Spleen (tissue), 11 donors: ENCODE results near the gene RAB19. TPM values are rescaled to one million over a fixed set of nuclear protein-coding genes. Genes with fewer than 3 reads are reported as not detected.

ENCODE experiments used
- DNase-seq: peaks from one replicate; pipeline ENCODE4 v3.0.0-alpha.2; 2020
- H3K27ac ChIP-seq, 8 donors: fragments of 200-600 bp; sonication (generic) in 7 of 8; 1 replicate in 4 of 8; 2 replicates in 4 of 8; pipeline versions ENCODE4 v1.5.0 to v1.8.0; 2016 to 2021; ENCODE audit warnings: inconsistent platforms in 4 of 8, mild to moderate bottlenecking in 4 of 8, moderate library complexity in 1 of 8
- H3K27me3 ChIP-seq, 7 donors: fragments of 200-600 bp; sonication (generic) in 6 of 7; replicated peaks in 1 of 7; 1 replicate in 4 of 7; 2 replicates in 3 of 7; pipeline versions ENCODE4 v1.5.0 to v1.8.0; 2016 to 2021; ENCODE audit warnings: inconsistent platforms in 3 of 7, mild to moderate bottlenecking in 1 of 7
- H3K36me3 ChIP-seq, 6 donors: fragments of 200-600 bp; sonication (generic) in 5 of 6; 1 replicate in 4 of 6; 2 replicates in 2 of 6; pipeline versions ENCODE4 v1.5.0 to v1.8.0; 2016 to 2021; ENCODE audit warnings: inconsistent platforms in 2 of 6
- H3K4me1 ChIP-seq, 6 donors: fragments of 200-600 bp; sonication (generic) in 5 of 6; 1 replicate in 3 of 6; 2 replicates in 3 of 6; pipeline versions ENCODE4 v1.5.0 to v1.8.0; 2016 to 2021; ENCODE audit warnings: inconsistent platforms in 3 of 6
- H3K4me3 ChIP-seq, 8 donors: fragments of 200-600 bp; sonication (generic) in 7 of 8; 1 replicate in 4 of 8; 2 replicates in 4 of 8; pipeline versions ENCODE4 v1.5.0 to v1.8.0; 2016 to 2021; ENCODE audit warnings: inconsistent platforms in 4 of 8, mild to moderate bottlenecking in 4 of 8, moderate library complexity in 2 of 8
- H3K9me3 ChIP-seq, 8 donors: fragments of 200-600 bp; sonication (generic) in 7 of 8; 1 replicate in 4 of 8; 2 replicates in 4 of 8; pipeline versions ENCODE4 v1.5.0 to v1.8.0; 2016 to 2021; ENCODE audit warnings: inconsistent platforms in 4 of 8
- POLR2A ChIP-seq, 3 donors: fragments of 450-650 bp; IDR thresholded peaks; one replicate each; pipeline ENCODE4 v1.5.1; 2017; ENCODE audit warnings: antibody characterized with exemption in 3 of 3, mild to moderate bottlenecking in 1 of 3
- POLR2AphosphoS5 ChIP-seq, 3 donors: sonication (generic); formaldehyde crosslinking; IDR thresholded peaks; one replicate each; pipeline ENCODE4 v1.5.1; 2017; ENCODE audit warnings: antibody characterized with exemption in 3 of 3
- WGBS, 5 donors: extraction: QIAGEN DNeasy Blood & Tissue Kit in 3 of 5; methylation state at CpG; one replicate each; pipeline versions ENCODE4 v1.1.5 to v1.1.7; 2013 to 2018; 5-methylcytosine and 5-hydroxymethylcytosine counted together
- intact Hi-C: fragments of 100-400 bp; cut with DNase I; formaldehyde crosslinking; loops from one replicate; pipeline ENCODE4 v1.15.0; 2023; ENCODE audit warnings: low total_unique reads
- polyA plus RNA-seq, 3 donors: library from polyadenylated mRNA; stranded (reverse); fragments of 200-250 nt; gene quantifications; one replicate each; pipeline ENCODE4 v1.2.1, GENCODE V29; 2013
- total RNA-seq, 7 donors: library from RNA; depleted of rRNA in 3 of 7; stranded (reverse); fragments of >200 nt in 3 of 7; fragmentation: NEBNext Ultra II Directional in 4 of 7; extraction: Animal tissue kit (Norgen Biotek cat#: 25700) in 4 of 7; gene quantifications; one replicate each; pipeline versions ENCODE4 v1.1.0 to v1.2.1, GENCODE V29; 2016 to 2021
- TF ChIP-seq, protein P1 (sequence below), 11 experiments: fragments of 200-600 bp in 7 of 11; fragments of 450-650 bp in 4 of 11; sonication (generic) in 4 of 11; IDR thresholded peaks in 8 of 11; conservative IDR thresholded peaks in 3 of 11; 1 replicate in 7 of 11; 2 replicates in 4 of 11; pipeline versions ENCODE4 v1.4.0 to v1.8.0; 2016 to 2021; ENCODE audit warnings: antibody characterized with exemption in 11 of 11, inconsistent platforms in 4 of 11, mild to moderate bottlenecking in 1 of 11
- donor health status: healthy with polysubstance abuse.
- donor health status: DM: no; HTN: no; CAD: no; lungs with moderate emphysema.
- donor health status: DM: no; HTN: no; CAD: no.
- donor health status: Bipolar disorder and iron deficiency.
- donor health status: healthy.
- donor health status: DM: no; HTN: no; CAD: no.
- donor health status: DM: yes; HTN: yes; CAD: no.

The RAB19 gene
- total and polyA plus RNA-seq, 10 donors: 1.0 to 4.0 (median 2.1) TPM; not detected in 3

DNA sequence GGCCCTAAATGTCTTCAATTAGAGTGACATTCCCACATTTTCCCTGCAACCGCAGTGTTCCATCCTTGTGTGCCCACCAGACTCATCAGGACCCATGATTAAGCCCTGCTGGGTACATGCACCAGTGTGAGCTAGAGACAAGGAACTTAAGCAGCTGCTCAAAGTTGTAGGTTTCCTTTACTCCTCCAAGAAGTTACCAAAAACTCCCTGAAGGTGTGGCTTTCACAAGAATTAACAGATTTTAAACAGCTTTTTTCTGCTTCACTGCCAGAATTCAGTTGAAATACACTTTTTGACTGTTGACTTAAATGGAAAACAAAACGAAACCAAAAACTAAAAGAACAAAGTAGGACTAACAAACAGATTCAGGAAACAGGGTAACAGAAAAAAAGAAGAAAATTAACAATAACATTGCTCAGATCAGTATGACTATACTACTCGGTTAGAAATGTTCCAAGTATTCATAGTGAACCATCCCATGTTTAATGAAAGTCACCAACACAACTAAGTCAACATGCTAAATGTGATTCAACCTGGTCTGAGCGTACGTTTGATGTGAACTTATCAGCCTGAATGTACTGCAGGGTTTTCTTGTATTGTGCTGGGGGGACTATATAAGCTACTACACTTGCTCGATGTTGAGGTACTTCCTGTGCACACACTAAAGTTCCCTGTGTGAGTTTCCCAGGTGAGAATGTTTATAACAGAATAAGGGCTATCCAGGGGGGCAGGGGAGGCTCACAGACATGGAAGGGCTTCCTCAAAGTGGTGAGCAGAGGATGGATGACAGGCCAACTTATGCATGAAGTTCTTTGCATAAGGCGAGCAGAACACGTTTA lies 27.7 kb upstream of the RAB19 start:
- no peak for TF ChIP-seq POLR2A (IDR thresholded peaks at IDR 0.05)
- TF ChIP-seq, protein P1, sequence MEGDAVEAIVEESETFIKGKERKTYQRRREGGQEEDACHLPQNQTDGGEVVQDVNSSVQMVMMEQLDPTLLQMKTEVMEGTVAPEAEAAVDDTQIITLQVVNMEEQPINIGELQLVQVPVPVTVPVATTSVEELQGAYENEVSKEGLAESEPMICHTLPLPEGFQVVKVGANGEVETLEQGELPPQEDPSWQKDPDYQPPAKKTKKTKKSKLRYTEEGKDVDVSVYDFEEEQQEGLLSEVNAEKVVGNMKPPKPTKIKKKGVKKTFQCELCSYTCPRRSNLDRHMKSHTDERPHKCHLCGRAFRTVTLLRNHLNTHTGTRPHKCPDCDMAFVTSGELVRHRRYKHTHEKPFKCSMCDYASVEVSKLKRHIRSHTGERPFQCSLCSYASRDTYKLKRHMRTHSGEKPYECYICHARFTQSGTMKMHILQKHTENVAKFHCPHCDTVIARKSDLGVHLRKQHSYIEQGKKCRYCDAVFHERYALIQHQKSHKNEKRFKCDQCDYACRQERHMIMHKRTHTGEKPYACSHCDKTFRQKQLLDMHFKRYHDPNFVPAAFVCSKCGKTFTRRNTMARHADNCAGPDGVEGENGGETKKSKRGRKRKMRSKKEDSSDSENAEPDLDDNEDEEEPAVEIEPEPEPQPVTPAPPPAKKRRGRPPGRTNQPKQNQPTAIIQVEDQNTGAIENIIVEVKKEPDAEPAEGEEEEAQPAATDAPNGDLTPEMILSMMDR (IDR thresholded peaks at IDR 0.05 in 8 of 11, conservative IDR thresholded peaks at IDR 0.05 in 3 of 11): no peak
- Histone ChIP-seq H3K36me3 (peaks cover 0 to 96% (median 30%) of the 10 kb centered on the region in 6 donors), H3K4me3 (peak overlapping the region in 1 of 8 donors; percentile 4), H3K27ac (peak overlapping the region in 6 of 8 donors; percentile 35 to 59 (median 49)), H3K9me3 (no peaks in the 10 kb centered on the region), H3K4me1 (peaks cover 0 to 15% (median 4%) of the 10 kb centered on the region in 6 donors), H3K27me3 (no peaks in the 10 kb centered on the region)
- 60 to 67% (median 65%) methylated on average over 8 of the region's 8 CpGs for WGBS, 5 donors
- intact Hi-C loops: no loop called here
- no peak for DNase-seq

DNA sequence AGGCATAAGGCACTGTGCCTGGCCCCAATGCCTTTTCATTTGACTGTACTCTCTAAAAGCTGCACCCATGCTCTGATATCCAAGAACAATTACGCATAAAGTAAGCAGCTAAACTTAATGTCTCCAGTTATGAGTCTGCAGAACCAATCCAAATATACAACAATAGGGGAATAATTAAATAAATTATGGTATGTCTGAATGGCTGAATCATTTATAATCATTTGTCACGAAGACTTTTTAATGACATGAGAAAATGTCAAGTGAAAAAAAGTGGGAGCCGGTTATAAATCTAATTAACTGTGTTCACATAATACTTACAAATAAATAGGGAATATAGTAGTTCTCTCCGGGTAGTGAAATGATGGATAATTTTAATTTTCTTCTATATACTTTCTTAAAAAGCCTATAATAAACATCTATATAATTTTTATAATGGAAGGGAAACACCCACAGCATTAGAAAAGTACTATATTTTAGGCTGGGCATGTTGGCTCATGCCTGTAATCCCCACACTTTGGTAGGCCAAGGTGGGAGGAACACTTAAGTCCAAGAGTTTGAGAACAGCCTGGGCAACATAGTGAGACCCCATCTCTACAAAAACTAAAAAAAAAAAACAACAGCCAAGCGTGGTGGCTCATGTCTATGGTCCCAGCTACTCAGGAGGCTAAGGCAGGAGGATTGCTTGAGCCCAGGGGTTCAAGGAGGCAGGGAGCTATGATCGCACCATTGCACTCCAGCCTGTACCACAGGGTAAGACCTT lies 19.7 kb upstream of the RAB19 start:
- peaks cover 0 to 43% (median 26%) of the 10 kb centered on the region in 6 donors for H3K36me3 ChIP-seq
- no peaks in the 10 kb centered on the region for H3K9me3 ChIP-seq
- TF ChIP-seq, protein P1 (IDR thresholded peaks at IDR 0.05 in 8 of 11, conservative IDR thresholded peaks at IDR 0.05 in 3 of 11): no peak
- no peak for TF ChIP-seq POLR2AphosphoS5 (IDR thresholded peaks at IDR 0.05)
- no peaks in the 10 kb centered on the region for H3K27me3 ChIP-seq
- peaks cover 0 to 29% (median 10%) of the 10 kb centered on the region in 6 donors for H3K4me1 ChIP-seq
- no peak overlapping the region for H3K4me3 ChIP-seq
- DNase-seq: no peak
- WGBS, 5 donors: 91 to 96% (median 94%) methylated on average over 6 of the region's 6 CpGs
- intact Hi-C loops: no loop called here
- no peak overlapping the region for H3K27ac ChIP-seq

DNA sequence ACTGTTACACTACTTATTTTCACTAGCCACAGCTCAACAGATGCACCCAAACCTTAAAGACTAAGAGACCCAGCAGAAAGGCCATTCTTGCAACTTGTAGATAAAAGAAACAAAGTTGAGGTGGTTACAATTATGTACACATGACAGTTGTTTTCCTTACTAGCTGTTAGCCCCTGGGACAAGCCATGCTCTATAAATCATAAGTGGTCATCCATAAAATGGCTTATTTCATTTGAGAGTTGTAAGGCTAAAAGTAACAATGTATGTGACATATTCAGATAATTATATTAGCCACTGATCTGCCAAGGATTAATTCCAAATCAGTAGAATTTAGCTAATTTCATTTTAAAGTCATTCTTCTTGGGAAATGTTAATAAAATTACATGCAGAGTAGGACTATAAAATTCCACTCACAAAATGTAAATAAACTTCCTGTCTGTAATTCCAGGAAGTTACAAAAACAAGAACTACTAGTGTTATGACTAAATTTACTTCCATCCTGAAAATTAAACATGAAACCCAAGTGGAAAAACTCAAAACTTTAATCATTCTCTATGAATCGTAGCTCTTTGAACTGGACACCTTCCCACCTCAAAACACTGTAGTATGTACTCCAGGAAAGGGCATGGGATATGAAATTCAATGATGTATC lies 18.8 kb upstream of the RAB19 start:
- TF ChIP-seq POLR2A (IDR thresholded peaks at IDR 0.05): no peak
- TF ChIP-seq POLR2AphosphoS5 (IDR thresholded peaks at IDR 0.05): no peak
- TF ChIP-seq, protein P1 (IDR thresholded peaks at IDR 0.05 in 8 of 11, conservative IDR thresholded peaks at IDR 0.05 in 3 of 11): no peak

More for the DNA sequence above, 18.8 kb upstream of the RAB19 start:
- 56 to 85% (median 82%) methylated on average over 1 of the region's 1 CpG for WGBS, 5 donors
- H3K27me3 ChIP-seq: no peaks in the 10 kb centered on the region
- H3K4me3 ChIP-seq: no peak overlapping the region
- no peak for DNase-seq
- H3K36me3 ChIP-seq: peaks cover 0 to 34% (median 19%) of the 10 kb centered on the region in 6 donors
- H3K27ac ChIP-seq: no peak overlapping the region
- H3K9me3 ChIP-seq: no peaks in the 10 kb centered on the region
- H3K4me1 ChIP-seq: peaks cover under 1 to 38% (median 18%) of the 10 kb centered on the region in 6 donors
- intact Hi-C loops: no loop called here
